Testis (tissue), 2 donors: Measurements from ENCODE around the gene CLCN4.

ENCODE experiments used
- CTCF ChIP-seq, 3 experiments: fragments of 450-650 bp in 2 of 3; fragments of 200-600 bp in 1 of 3; sonication (generic) in 1 of 3; IDR thresholded peaks; one replicate each; pipeline ENCODE4 v1.5.1; 2016 to 2019; ENCODE audit warnings: antibody characterized with exemption in 3 of 3, mild to moderate bottlenecking in 2 of 3, moderate library complexity in 1 of 3
- POLR2A ChIP-seq: fragments of 450-650 bp; IDR thresholded peaks from one replicate; pipeline ENCODE4 v1.6.1; 2017; ENCODE audit warnings: antibody characterized with exemption, mild to moderate bottlenecking, moderate library complexity

GRCh38 chrX:10246297-10246696 is 89.5 kb downstream of the CLCN4 start:
- TF ChIP-seq CTCF (IDR thresholded peaks at IDR 0.05), result no peak
- TF ChIP-seq POLR2A, result no peak
